Measurements from ENCODE around the gene COMMD6. TPM values are rescaled to one million over a fixed set of nuclear protein-coding genes. Genes with fewer than 3 reads are reported as not detected.
A peak's percentile ranks its signal among the peaks of the same experiment; 100 is the strongest.

Gene COMMD6
- total and polyA plus RNA-seq, 2 of the 13 experiments (the other 11 are each of a cell fraction or from before 2014, with no cell fraction given) = 97.0 to 164 TPM

DNA sequence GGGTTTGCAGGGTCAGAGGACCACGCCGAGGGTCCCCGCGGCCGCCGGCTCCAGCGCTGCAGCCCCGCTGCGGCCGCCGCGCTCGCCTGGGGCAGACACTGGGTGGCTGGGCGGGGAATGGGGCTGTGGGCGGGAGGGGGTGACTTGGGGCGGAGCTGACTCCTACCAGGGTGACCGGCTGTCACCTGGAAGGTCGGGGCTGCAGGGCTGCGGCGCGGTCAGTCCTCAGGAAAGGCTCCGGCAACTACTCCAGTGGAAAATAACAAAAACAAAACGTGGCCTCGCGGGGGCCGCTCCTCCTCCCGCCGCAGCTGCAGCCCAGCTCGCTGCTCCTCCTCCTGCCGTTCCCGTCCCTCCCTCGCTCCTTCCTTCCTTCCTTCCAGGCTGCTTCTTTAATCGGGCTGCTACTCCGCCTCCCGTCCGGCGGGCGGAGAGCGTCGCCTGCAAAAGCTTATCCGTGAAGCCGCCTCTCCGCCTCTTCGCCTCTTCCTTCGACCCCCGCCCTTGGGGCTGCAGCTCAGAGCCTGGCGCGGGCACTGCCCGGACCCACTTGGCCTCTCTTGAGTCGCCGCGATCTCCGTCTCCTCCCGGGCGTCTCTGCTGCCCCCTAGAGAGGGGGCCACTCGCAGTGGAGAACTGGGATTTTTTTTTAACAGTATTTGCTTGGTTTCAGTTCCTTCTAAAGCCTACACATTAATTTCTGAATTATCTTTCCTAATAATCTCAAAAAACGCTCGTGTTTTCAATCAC, 55.4 kb downstream of the COMMD6 start, which contains the start of gene TBC1D4 (continued):
- TF ChIP-seq, protein P1, sequence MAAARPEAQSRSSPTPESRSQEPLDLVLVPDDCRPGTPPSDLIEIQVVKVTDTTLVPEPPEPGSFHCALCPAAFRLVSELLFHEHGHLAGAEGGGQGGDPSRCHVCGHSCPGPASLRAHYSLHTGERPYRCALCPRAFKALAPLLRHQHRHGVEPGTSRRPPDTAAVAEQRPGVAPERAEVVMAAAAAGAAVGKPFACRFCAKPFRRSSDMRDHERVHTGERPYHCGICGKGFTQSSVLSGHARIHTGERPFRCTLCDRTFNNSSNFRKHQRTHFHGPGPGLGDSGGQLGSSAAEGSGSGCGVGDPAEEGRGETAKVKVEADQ (CRISPR knock-in tag; IDR thresholded peaks at IDR 0.05; ENCODE audit: borderline replicate concordance) = no peak
- TF ChIP-seq TAF15 (IDR thresholded peaks at IDR 0.05; ENCODE audit: low read depth, low read length, poor library complexity, severe bottlenecking) (peak; percentile 46), ZKSCAN5 (CRISPR knock-in tag; IDR thresholded peaks at IDR 0.05) (no peak), MIER3 (CRISPR knock-in tag; IDR thresholded peaks at IDR 0.05; ENCODE audit: borderline replicate concordance) (peak; percentile 35; the same call in 1 of the 2 replicates), ATF1 (CRISPR knock-in tag; IDR thresholded peaks at IDR 0.05) (no peak), ZNF615 (CRISPR knock-in tag; IDR thresholded peaks at IDR 0.05; ENCODE audit: borderline replicate concordance) (no peak; the same call in 1 of the 2 replicates), NFKBIZ (CRISPR knock-in tag; IDR thresholded peaks at IDR 0.05) (0 out of 2 replicates have a peak, but pooled peaks have one; percentile 44), SMC3 (IDR thresholded peaks at IDR 0.05; ENCODE audit: low read length) (0 out of 2 replicates have a peak, but pooled peaks have one; percentile 36), ZNF263 (CRISPR knock-in tag; IDR thresholded peaks at IDR 0.05) (peak; percentile 83), HMG20B (CRISPR knock-in tag; conservative IDR thresholded peaks at IDR 0.05) (peak; percentile 58; the same call in 1 of the 2 replicates), ZNF850 (CRISPR knock-in tag; conservative IDR thresholded peaks at IDR 0.05) (no peak), TAF1 (CRISPR knock-in tag; IDR thresholded peaks at IDR 0.05) (peak; percentile 70; the same call in 1 of the 2 replicates), YEATS4 (CRISPR knock-in tag; IDR thresholded peaks at IDR 0.05; ENCODE audit: borderline replicate concordance) (peak; percentile 70), ZNF124 (CRISPR knock-in tag; IDR thresholded peaks at IDR 0.05) (no peak), GABPA (IDR thresholded peaks at IDR 0.05; ENCODE audit: low read depth, low read length) (no peak), GABPA (CRISPR knock-in tag; IDR thresholded peaks at IDR 0.05; ENCODE audit: low read depth) (peak; percentile 29; the same call in 1 of the 2 replicates), ZBTB8A (CRISPR knock-in tag; IDR thresholded peaks at IDR 0.05; ENCODE audit: borderline replicate concordance, low read depth) (no peak), ZNF33B (CRISPR knock-in tag; IDR thresholded peaks at IDR 0.05) (peak; percentile 76), KDM5B (CRISPR knock-in tag; IDR thresholded peaks at IDR 0.05; ENCODE audit: borderline replicate concordance) (peak; percentile 42; the same call in 1 of the 2 replicates), EED (CRISPR knock-in tag; IDR thresholded peaks at IDR 0.05) (no peak), PTBP1 (IDR thresholded peaks at IDR 0.05; ENCODE audit: low read depth, low read length, poor library complexity, severe bottlenecking) (no peak)
- TF ChIP-seq, protein P2, sequence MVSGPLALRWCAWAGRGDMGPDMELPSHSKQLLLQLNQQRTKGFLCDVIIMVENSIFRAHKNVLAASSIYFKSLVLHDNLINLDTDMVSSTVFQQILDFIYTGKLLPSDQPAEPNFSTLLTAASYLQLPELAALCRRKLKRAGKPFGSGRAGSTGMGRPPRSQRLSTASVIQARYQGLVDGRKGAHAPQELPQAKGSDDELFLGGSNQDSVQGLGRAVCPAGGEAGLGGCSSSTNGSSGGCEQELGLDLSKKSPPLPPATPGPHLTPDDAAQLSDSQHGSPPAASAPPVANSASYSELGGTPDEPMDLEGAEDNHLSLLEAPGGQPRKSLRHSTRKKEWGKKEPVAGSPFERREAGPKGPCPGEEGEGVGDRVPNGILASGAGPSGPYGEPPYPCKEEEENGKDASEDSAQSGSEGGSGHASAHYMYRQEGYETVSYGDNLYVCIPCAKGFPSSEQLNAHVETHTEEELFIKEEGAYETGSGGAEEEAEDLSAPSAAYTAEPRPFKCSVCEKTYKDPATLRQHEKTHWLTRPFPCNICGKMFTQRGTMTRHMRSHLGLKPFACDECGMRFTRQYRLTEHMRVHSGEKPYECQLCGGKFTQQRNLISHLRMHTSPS (CRISPR knock-in tag; IDR thresholded peaks at IDR 0.05; ENCODE audit: low read depth) = peak; percentile 86
- TF ChIP-seq, protein P3, sequence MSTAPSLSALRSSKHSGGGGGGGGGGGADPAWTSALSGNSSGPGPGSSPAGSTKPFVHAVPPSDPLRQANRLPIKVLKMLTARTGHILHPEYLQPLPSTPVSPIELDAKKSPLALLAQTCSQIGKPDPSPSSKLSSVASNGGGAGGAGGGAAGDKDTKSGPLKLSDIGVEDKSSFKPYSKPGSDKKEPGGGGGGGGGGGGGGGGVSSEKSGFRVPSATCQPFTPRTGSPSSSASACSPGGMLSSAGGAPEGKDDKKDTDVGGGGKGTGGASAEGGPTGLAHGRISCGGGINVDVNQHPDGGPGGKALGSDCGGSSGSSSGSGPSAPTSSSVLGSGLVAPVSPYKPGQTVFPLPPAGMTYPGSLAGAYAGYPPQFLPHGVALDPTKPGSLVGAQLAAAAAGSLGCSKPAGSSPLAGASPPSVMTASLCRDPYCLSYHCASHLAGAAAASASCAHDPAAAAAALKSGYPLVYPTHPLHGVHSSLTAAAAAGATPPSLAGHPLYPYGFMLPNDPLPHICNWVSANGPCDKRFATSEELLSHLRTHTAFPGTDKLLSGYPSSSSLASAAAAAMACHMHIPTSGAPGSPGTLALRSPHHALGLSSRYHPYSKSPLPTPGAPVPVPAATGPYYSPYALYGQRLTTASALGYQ (CRISPR knock-in tag; IDR thresholded peaks at IDR 0.05) = no peak
- TF ChIP-seq, protein P4, sequence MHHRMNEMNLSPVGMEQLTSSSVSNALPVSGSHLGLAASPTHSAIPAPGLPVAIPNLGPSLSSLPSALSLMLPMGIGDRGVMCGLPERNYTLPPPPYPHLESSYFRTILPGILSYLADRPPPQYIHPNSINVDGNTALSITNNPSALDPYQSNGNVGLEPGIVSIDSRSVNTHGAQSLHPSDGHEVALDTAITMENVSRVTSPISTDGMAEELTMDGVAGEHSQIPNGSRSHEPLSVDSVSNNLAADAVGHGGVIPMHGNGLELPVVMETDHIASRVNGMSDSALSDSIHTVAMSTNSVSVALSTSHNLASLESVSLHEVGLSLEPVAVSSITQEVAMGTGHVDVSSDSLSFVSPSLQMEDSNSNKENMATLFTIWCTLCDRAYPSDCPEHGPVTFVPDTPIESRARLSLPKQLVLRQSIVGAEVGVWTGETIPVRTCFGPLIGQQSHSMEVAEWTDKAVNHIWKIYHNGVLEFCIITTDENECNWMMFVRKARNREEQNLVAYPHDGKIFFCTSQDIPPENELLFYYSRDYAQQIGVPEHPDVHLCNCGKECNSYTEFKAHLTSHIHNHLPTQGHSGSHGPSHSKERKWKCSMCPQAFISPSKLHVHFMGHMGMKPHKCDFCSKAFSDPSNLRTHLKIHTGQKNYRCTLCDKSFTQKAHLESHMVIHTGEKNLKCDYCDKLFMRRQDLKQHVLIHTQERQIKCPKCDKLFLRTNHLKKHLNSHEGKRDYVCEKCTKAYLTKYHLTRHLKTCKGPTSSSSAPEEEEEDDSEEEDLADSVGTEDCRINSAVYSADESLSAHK (CRISPR knock-in tag; IDR thresholded peaks at IDR 0.05; ENCODE audit: borderline replicate concordance) = no peak

Data from HepG2 (cell line).